Measurements from ENCODE around the gene RXRA.

The RXRA gene

DNA sequence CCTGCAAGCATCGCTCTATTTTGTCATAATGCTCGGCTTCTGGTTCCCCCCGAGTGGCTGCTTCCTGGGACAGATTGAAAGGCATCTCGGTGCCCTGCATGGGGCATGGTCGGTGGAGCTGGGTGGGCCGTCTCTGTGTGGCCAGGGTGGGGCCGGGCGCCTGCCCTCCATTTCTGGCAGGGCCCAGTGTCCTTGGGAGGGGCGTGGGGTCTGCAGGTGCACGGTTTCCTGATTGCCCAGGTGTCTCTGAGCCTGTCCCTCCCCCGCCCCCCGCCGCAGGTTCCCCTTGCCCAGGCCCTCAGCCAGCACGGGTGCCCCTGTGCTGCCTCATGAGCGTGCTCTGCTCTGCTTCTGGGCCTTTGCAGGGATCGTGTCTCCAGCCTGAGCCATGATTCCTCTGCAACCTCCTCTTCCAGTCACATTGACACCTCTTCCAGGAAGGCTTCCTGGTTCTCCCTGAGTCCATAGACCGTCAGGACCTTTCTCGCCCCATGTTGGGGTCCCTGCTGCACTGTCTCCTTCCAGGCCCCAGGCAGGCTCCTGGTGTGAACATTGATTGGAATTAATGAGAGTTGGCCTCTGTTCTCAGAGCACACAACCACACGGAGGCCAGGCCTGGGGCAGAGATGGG lies 90.2 kb downstream of the RXRA start:
- Histone ChIP-seq H3K36me3 (ENCODE audit: insufficient read depth, low read length) (peaks cover 31% of the 10 kb centered on the region), H3K9me3 (replicated peaks; ENCODE audit: low read length) (no peaks in the 10 kb centered on the region), H3K9ac (ENCODE audit: low read depth, low read length) (no peak overlapping the region), H3K4me1 (ENCODE audit: control insufficient read depth, insufficient read depth, low read length) (peaks cover 33% of the 10 kb centered on the region), H3K4me3 (ENCODE audit: low read length) (no peak overlapping the region), H3K4me2 (ENCODE audit: low read length) (no peak overlapping the region), H3K27me3 (ENCODE audit: control insufficient read depth, insufficient read depth, low read length) (no peaks in the 10 kb centered on the region)

DNA sequence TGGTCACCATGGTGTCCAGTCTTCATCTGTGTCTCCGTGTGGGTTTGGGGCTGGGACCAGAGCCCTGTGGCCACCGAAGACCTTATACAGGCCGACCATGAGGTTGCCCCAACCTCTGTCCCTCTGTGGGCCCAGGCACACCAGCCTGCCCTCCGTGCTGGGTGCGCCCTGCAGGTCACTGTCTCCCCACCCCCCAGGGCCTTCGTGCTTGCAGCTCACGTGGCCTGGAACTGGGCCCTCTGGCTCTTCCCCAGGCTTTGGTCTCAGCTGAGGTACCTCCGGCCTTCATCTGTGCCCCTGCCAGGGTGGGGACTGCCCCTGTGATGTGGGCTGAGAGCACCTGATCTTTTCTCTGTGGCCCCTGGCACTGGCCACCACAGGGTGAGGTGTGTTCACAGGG lies 92.1 kb downstream of the RXRA start:
- no peaks in the 10 kb centered on the region for H3K9me3 ChIP-seq (replicated peaks; ENCODE audit: low read length)
- no peak overlapping the region for H3K4me2 ChIP-seq (ENCODE audit: low read length)
- H3K9ac ChIP-seq (ENCODE audit: low read depth, low read length), result no peak overlapping the region
- no peak overlapping the region for H3K4me3 ChIP-seq (ENCODE audit: low read length)
- H3K4me1 ChIP-seq (ENCODE audit: control insufficient read depth, insufficient read depth, low read length), result peaks cover 19% of the 10 kb centered on the region
- H3K36me3 ChIP-seq (ENCODE audit: insufficient read depth, low read length), result peaks cover 35% of the 10 kb centered on the region
- H3K27me3 ChIP-seq (ENCODE audit: control insufficient read depth, insufficient read depth, low read length), result no peaks in the 10 kb centered on the region

DNA sequence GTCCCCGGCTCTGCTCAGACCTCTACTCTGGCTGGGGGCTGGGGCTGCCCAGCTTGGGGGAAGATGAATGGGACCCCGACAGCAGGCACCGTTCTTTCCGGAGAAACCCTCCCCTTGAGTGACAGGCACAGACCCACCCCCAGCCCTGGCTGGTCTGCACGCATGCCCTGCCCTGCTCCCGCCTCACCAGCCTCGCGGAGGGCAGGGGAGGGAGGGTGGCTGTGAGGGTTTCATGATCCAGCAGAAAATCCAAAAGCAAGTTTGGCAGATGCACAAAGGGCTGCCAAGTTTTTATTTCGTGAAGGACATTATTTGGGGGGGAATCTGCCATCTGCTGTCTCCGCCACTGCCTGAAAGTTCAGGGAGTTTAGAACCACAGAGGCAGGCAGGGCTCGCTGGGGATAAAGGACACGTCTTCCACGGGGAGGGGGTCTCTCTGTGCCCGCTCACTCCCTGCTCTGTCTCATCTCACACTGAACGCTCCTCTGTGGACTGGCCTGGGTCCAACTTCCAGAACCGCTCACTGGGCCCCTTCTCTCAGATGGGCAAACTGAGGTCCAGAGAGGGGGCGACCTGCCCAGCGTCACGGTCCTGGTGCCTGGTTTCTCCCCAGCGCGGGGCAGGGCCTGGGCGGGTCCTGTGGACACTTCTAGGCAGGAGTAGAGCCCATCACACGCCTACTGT lies 92.9 kb downstream of the RXRA start:
- H3K27me3 ChIP-seq (ENCODE audit: control insufficient read depth, insufficient read depth, low read length), result no peaks in the 10 kb centered on the region
- H3K9ac ChIP-seq (ENCODE audit: low read depth, low read length), result no peak overlapping the region
- H3K9me3 ChIP-seq (replicated peaks; ENCODE audit: low read length), result no peaks in the 10 kb centered on the region
- H3K36me3 ChIP-seq (ENCODE audit: insufficient read depth, low read length), result peaks cover 41% of the 10 kb centered on the region
- peaks cover 11% of the 10 kb centered on the region for H3K4me1 ChIP-seq (ENCODE audit: control insufficient read depth, insufficient read depth, low read length)
- no peak overlapping the region for H3K4me3 ChIP-seq (ENCODE audit: low read length)
- no peak overlapping the region for H3K4me2 ChIP-seq (ENCODE audit: low read length)

DNA sequence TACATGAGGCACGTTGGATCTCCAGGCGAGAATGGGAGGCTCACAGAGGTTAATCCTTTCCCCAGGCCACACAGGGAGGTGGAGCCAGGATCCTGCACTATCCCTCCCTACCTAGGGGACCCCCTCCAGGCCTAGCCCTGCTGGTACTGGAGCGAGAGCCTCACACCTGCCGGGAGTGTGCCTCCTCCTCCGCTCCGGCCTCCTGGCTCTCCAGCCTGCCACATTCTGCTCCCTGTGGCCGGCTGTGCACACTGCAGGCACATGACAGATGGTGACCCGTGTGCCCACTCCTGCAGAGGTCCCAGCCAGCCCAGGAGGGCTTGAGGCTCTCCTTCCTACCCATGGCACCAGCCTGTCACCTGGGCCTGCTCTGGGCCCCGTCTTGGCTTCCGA lies 93.4 kb downstream of the RXRA start:
- Histone ChIP-seq H3K9ac (ENCODE audit: low read depth, low read length) (no peak overlapping the region), H3K4me3 (ENCODE audit: low read length) (no peak overlapping the region), H3K9me3 (replicated peaks; ENCODE audit: low read length) (no peaks in the 10 kb centered on the region), H3K4me1 (ENCODE audit: control insufficient read depth, insufficient read depth, low read length) (peaks cover 6% of the 10 kb centered on the region), H3K4me2 (ENCODE audit: low read length) (no peak overlapping the region), H3K27me3 (ENCODE audit: control insufficient read depth, insufficient read depth, low read length) (no peaks in the 10 kb centered on the region), H3K36me3 (ENCODE audit: insufficient read depth, low read length) (peaks cover 46% of the 10 kb centered on the region)

DNA sequence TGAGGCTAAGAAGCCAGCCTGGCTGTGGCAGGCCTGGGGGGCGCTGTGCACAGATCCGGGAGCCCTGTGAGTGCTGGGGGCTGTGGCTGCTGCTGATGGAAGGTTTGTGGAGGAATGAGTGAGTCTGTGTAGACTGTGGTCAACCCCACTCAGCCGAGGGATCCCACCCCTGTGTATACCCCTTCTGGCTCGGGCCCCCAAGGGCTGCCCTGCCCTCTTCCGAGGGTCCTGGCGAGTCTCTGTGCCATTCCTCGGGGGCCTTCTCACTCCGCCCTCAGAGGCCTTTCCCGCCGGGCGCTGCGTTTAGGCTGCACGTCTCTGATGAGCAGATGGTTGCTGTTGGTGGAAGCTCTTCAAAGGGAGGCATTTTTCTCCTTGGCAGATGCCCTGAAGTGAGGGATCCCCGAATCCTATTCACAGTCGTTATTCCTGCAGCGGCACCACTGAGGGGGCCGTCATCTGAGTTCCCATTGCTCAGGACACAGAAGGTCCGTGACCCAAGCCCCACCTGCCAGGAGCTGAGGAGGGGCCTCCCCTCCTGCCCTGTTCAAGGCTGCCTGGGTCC lies 94.1 kb downstream of the RXRA start:
- Histone ChIP-seq H3K9ac (ENCODE audit: low read depth, low read length) (no peak overlapping the region), H3K4me3 (ENCODE audit: low read length) (no peak overlapping the region), H3K27me3 (ENCODE audit: control insufficient read depth, insufficient read depth, low read length) (no peaks in the 10 kb centered on the region), H3K4me2 (ENCODE audit: low read length) (no peak overlapping the region), H3K36me3 (ENCODE audit: insufficient read depth, low read length) (peaks cover 47% of the 10 kb centered on the region), H3K4me1 (ENCODE audit: control insufficient read depth, insufficient read depth, low read length) (no peaks in the 10 kb centered on the region), H3K9me3 (replicated peaks; ENCODE audit: low read length) (no peaks in the 10 kb centered on the region)

DNA sequence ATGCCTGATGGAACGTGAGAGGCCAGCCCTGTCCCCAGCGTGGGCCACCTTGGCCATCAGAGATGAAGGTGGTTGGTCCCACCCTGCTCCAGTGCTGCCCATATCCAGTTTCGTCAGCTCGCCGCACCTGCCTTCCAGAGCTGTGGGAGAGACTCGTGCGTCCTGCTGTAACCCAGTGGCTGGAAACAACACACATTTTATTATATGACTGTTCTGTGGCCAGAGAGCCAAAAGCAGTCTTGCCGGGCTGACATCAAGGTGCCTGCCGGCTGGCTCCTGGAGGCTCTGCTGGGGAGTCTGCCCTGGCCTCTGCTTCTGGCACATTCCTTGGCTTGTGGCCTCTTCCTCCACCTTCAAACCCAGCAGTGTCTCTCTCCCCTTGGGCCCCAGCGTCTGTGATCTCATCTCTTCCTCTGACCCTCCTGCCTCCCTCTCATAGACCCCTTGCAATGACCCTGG lies 94.7 kb downstream of the RXRA start:
- Histone ChIP-seq H3K36me3 (ENCODE audit: insufficient read depth, low read length) (peaks cover 47% of the 10 kb centered on the region), H3K9me3 (replicated peaks; ENCODE audit: low read length) (no peaks in the 10 kb centered on the region), H3K4me2 (ENCODE audit: low read length) (no peak overlapping the region), H3K9ac (ENCODE audit: low read depth, low read length) (no peak overlapping the region), H3K27me3 (ENCODE audit: control insufficient read depth, insufficient read depth, low read length) (no peaks in the 10 kb centered on the region), H3K4me1 (ENCODE audit: control insufficient read depth, insufficient read depth, low read length) (no peaks in the 10 kb centered on the region), H3K4me3 (ENCODE audit: low read length) (no peak overlapping the region)

DNA sequence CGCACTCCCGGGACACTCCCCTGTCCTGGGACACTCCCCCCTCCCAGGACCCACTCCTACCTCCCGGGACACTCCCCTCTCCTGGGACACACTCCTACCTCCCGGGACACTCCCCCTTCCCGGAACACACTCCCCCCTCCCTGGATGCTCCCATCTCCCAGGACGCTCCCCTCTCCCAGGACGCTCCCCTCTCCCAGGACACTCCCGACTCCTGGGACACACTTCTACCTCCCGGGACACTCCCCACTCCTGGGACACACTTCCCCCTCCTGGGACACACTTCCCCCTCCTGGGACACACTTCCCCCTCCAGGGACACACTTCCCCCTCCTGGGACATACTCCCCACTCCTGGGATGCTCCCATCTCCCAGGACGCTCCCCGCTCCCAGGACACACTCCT lies 95.6 kb downstream of the RXRA start:
- no peaks in the 10 kb centered on the region for H3K27me3 ChIP-seq (ENCODE audit: control insufficient read depth, insufficient read depth, low read length)
- no peak overlapping the region for H3K4me2 ChIP-seq (ENCODE audit: low read length)
- peaks cover 45% of the 10 kb centered on the region for H3K36me3 ChIP-seq (ENCODE audit: insufficient read depth, low read length)
- H3K4me1 ChIP-seq (ENCODE audit: control insufficient read depth, insufficient read depth, low read length), result no peaks in the 10 kb centered on the region
- H3K9ac ChIP-seq (ENCODE audit: low read depth, low read length), result no peak overlapping the region
- H3K4me3 ChIP-seq (ENCODE audit: low read length), result no peak overlapping the region
- H3K9me3 ChIP-seq (replicated peaks; ENCODE audit: low read length), result no peaks in the 10 kb centered on the region

DNA sequence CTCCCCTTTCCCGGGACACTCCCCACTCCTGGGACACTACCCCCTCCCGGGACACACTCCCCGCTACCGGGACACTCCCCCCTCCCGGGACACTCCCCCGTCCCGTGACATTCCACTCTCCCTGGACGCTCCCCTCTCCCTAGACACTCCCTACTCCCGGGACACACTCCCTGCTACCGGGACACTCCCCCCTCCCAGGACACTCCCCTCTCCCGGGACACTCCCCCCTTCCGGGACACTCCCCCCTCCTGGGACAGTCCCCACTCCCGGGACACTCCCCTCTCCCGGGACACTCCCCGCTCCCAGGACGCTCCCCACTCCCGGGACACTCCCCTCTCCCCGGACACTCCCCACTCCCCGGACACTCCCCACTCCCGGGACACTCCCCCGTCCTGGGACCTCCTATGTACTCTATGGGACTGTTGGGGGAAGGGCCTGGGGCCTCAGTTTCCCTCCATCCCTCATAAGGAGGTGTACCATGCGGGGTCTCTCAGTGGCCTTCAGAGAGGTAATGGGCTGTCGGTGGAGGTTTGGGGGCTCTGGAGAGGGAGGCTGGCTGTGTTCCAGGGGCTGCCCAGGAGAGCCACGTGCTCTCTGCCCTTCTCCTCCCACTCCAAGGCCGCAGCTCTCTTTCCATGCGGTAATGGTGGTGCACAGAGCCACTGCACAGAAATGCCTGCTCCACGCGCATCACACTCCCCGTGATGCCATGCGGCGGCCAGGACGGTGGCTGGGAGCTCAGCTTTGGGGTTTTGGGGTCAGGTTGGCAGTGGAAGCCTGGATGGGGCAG lies 96.2 kb downstream of the RXRA start:
- no peaks in the 10 kb centered on the region for H3K27me3 ChIP-seq (ENCODE audit: control insufficient read depth, insufficient read depth, low read length)
- H3K9ac ChIP-seq (ENCODE audit: low read depth, low read length), result no peak overlapping the region
- no peak overlapping the region for H3K4me3 ChIP-seq (ENCODE audit: low read length)
- peaks cover 41% of the 10 kb centered on the region for H3K36me3 ChIP-seq (ENCODE audit: insufficient read depth, low read length)
- H3K9me3 ChIP-seq (replicated peaks; ENCODE audit: low read length), result no peaks in the 10 kb centered on the region
- no peak overlapping the region for H3K4me2 ChIP-seq (ENCODE audit: low read length)
- no peaks in the 10 kb centered on the region for H3K4me1 ChIP-seq (ENCODE audit: control insufficient read depth, insufficient read depth, low read length)

DNA sequence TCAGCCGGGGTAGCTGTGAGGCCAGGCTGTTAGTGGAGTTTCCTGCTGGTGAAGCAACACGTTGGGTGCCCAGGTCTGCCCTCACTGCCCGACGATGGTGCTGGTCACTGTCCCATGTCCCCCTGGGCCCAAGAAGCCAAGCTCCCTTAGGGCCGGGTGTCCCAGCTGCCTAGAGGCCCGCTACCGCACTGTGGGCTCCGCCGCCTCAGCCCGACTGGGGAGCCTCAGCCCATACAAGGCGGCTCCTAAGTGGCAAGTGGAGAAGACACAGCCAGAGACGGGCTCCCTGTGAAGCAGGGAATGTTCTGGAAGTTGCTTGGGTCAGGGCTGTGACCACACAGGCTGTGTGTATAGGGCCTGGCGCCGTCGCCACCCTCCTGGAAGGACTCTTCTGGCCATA lies 96.9 kb downstream of the RXRA start:
- peaks cover 37% of the 10 kb centered on the region for H3K36me3 ChIP-seq (ENCODE audit: insufficient read depth, low read length)
- no peak overlapping the region for H3K4me3 ChIP-seq (ENCODE audit: low read length)
- H3K27me3 ChIP-seq (ENCODE audit: control insufficient read depth, insufficient read depth, low read length), result no peaks in the 10 kb centered on the region
- no peaks in the 10 kb centered on the region for H3K4me1 ChIP-seq (ENCODE audit: control insufficient read depth, insufficient read depth, low read length)
- H3K4me2 ChIP-seq (ENCODE audit: low read length), result no peak overlapping the region
- H3K9me3 ChIP-seq (replicated peaks; ENCODE audit: low read length), result no peaks in the 10 kb centered on the region
- H3K9ac ChIP-seq (ENCODE audit: low read depth, low read length), result no peak overlapping the region

DNA sequence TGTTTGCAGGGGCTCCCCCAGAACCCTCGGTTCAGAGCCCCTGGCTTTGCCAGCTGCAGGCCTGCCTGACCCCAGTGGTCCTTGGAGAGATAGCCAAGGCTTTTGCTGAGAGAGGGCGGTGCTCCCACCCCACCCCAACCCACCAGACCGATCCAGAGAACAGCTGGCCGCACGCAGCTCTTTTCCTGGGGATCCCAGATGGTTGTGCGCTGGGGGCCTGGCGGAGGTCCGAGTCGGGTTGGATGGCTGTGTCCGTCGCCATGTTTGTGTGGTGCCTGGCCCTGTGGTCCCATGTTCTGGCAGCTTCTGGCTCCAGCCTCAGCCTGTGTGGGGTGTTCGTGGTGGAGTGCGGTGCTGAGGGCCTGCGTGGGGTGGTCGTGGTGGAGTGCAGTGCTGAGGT lies 97.5 kb downstream of the RXRA start:
- H3K4me3 ChIP-seq (ENCODE audit: low read length), result no peak overlapping the region
- no peaks in the 10 kb centered on the region for H3K27me3 ChIP-seq (ENCODE audit: control insufficient read depth, insufficient read depth, low read length)
- no peaks in the 10 kb centered on the region for H3K4me1 ChIP-seq (ENCODE audit: control insufficient read depth, insufficient read depth, low read length)
- H3K9me3 ChIP-seq (replicated peaks; ENCODE audit: low read length), result no peaks in the 10 kb centered on the region
- H3K9ac ChIP-seq (ENCODE audit: low read depth, low read length), result no peak overlapping the region
- H3K4me2 ChIP-seq (ENCODE audit: low read length), result no peak overlapping the region
- peaks cover 32% of the 10 kb centered on the region for H3K36me3 ChIP-seq (ENCODE audit: insufficient read depth, low read length)

DNA sequence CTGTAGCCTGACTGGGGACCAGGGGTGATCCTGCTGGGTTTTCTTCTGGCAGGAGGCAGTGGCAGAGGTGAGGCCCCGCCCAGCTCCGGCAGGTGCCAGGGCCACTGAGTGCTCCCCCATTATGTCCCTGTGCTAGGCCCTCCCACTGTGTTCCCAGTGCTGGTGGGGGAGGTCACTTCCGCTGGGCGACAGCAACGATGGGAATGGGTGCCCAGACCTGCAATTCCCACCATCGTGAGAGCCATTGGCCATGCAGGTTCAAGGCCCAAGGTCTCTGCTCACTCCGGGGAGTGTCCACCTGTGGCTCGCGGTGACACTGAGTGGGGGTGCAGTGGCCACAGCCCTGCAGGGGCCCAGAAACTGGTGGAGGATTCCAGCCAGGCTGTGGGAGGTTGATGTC lies 98.6 kb downstream of the RXRA start:
- Histone ChIP-seq H3K36me3 (ENCODE audit: insufficient read depth, low read length) (peaks cover 34% of the 10 kb centered on the region), H3K27me3 (ENCODE audit: control insufficient read depth, insufficient read depth, low read length) (no peaks in the 10 kb centered on the region), H3K9ac (ENCODE audit: low read depth, low read length) (no peak overlapping the region), H3K4me3 (ENCODE audit: low read length) (no peak overlapping the region), H3K4me2 (ENCODE audit: low read length) (no peak overlapping the region), H3K9me3 (replicated peaks; ENCODE audit: low read length) (no peaks in the 10 kb centered on the region), H3K4me1 (ENCODE audit: control insufficient read depth, insufficient read depth, low read length) (no peaks in the 10 kb centered on the region)

Measured in skeletal muscle satellite cell (primary cell).